DMS114 treated with DMSO at 0.1 percent for 48 hours (cell line): ENCODE results near the gene PPY.
"Not testable (repeated sequence)": the region's sequence is repeated elsewhere in the genome, so short reads cannot be mapped to it uniquely, and the experiment has no call there.

Experiments
- DNase-seq: peaks from one replicate; lab custom pipeline; 2025; ENCODE audit not compliant: unreplicated experiment; lab: John Stamatoyannopoulos, UW

Gene PPY

DNA sequence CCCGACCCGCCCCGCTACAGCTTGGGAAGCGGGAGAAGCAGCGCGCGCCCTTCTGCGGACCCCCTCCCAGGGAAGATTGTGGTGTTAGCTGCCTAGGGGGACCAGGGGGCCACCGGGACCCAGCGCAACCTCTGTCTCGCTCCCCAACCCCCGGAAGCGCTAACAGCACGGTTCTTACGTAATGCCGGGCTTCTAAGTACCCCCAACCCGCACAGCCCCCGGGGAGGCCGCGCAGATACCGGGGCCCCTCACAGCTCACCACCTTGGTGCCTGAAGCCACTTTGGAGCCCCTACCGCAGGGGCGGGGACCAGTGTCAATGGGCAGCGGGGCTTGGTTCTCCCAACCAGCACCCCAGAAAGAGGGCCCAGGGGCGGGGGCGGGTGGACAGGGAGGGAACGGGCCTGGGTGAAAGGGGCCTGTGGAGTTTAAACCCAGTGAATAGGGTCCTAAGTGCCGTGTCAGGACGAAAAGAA, 35.3 kb downstream of the PPY start:
- DNase-seq: no peak

GRCh38 chr17:43905985-43906852, 36.1 kb downstream of the PPY start:
- peak; percentile 21 for DNase-seq

DNA sequence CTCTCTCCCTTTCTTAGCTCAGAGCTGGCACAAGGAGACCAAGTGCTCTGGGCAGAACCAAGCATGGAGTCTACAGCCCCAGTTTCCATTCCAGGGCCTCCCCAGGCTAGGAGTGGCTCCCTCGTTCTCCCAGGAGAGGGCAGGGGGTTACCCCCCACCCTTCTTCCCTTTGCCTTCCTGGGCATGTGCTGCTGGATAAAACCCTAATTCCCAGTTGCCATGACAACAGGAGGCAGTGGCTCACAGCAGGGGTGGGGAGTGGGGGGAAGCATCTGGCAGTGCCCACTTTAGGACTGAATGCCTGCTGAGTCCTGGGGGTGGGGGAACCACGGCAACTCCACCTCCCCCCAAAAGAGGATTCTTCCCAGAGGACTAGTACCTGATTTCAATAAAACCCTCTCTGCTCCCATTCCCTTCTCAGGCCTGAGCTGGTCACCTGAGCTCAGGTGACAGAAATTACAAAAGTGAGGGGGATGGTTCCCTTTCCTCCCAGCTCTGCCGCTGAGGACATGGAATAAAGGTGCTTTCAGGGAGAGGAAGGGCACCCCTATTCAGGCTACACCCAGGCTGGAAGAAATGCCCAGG, 36.8 kb downstream of the PPY start:
- no peak for DNase-seq

DNA sequence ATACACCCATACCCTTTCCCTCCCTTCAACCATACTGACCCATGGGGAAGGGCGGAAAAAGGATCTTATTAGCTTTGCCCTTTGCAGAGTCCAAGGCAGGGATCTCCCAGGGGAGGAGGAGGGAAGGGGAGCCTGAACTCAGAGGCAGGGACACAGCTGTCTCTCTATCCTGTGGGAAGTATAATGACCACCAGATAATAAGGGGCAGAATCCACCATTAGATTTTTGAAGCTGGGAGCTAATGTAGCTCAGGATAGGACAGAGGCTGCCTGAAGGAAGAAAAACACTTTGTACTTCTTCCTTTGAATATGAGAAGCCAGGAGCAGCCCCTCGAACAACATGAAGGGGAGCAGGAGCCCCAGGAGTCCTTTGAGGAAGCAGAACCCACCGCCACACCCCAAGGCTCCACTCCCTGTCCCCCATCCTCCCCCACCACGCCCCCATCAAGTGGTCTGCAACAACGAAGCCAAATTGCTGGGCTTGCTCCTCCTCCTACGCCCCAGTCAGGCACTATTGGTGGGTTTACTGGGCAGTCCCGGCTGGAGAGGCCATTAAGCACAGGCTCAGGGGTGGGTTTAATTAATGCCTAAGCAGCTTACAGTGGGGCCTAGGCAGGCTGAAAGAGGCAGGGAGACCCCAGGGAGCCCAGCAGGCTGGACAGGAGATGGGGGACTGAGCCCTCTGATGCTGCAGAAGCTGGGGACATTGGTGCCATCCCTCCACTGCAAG, 40.3 kb downstream of the PPY start:
- no peak for DNase-seq

DNA sequence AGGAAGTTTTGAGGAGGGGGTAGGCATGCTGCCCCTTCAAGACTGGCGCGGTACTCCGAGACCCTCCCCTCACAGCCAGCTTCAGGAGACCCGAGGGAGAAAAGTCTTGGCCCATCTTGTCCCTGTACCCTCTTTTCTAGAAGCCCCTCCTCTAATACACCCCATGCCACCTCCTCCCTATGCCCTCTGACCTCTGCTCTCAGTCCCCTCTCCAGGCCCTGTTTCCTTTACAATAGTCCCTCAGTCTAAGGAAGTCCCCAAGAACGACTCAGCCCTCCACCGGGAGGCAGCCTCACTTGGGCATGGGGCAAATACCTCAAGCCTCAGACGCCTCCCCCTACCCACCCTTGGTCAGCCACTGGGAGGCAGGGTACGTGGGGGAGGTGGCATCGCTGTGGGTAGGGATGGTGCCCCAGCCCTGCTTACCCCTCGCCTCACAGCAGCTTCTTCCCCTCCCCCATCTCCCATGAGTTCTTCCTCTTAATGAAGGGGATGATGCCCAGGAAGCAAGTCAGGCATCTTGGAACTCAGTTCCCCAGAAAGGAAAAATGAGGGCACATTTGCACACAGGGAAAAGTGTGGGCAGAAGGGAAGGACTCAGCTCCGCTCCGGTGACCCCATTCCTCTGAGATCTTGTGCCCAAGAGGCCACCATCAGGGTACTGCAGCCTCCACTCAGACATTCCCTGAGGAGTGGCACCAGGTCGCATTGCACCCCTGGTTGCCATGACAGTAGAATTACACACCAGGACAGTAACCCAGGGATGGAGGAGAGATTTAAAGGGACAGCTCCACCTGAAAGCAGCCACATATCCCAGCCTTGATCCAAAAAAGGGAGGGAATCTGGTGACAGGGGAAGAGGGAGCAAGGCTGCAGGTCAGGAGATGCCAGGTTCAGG, 41.2 kb downstream of the PPY start:
- DNase-seq: no peak

DNA sequence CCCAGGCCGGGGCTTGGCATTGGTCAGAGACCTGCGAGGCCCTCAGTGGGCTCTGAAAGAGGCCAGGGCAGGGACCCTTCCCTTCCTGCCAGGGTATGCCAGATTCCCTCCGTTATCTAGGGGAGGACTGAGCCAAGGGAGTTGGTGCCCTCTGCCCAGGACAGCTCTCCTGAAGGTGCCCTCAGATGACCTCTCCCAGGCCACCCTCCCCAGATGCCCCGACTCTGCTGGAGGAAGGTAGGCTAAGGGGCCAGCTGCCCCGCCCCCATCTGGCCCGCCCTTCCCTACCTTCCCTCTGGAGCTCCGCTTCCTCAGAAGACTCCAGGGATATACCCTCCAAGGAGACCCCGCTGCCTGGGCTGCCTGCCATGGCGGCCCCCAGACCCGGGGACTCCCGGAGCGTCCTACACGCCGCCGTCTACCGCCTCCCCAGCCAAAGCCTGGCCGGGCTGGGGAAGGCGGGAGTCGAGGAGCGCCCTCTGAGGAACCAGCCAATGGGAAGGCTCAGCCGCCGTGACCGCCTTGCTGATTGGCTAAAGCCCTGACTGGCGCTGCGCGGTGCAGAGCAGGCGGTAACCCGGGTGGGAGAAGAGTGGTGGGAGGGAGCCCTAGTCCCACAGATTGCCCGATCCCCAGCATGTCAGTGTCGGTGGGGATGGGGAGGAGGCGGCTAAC, 42.0 kb downstream of the PPY start:
- DNase-seq: peak; percentile 74

DNA sequence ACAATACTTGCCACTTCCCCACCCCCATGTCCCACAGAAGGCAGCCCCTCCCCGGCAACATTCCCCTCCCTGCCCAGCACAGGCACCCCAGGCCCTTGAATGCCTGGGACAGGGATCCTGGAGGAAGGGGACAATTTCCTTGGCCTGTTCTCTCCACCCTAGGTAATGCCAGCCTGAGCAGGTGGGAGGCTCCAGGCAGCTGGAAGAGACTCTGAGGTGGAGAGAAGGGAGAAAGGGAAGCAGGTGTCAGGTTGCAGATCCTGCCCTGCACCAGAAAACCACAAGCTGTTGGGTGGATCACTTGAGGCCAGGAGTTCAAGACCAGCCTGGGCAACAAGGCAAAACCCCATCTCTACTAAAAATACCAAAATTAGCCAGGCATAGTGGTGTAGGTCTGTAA, 43.8 kb downstream of the PPY start:
- DNase-seq: no peak

DNA sequence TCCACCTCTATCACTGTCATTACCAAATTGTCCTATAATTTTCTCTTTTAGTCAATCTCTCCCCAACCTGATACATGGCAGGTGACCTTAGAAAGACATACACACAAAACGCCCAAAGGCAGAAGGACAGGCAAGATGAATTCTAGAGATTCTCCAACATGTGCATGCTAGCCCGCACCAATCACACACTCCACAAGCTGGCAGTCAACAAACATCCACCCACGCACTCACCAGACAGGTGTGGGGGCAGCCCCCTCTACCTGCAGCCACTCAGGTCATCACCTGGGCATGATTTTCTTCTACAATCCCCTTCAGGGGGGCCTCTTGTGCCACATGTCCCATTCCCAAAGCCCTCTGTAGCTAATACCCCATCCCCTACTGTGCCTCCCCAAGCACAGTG, 44.4 kb downstream of the PPY start:
- DNase-seq: no peak

GRCh38 chr17:43894494-43894893, 47.8 kb downstream of the PPY start:
- not testable (repeated sequence) for DNase-seq

DNA sequence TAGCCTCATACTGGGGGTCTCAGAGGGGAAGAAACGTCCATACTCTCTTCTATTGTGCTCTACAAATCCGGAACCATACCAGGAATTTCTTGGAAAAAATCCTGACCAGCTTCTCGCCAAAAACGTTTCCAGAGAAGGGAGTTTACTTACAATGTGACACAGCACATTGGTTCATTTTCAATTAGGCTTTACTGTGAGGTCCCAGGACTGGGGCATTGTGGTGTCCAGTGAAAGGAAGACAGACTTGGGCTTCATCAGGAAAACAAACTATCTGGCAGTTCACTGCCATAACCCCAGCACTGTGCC, 49.7 kb downstream of the PPY start:
- DNase-seq: no peak

DNA sequence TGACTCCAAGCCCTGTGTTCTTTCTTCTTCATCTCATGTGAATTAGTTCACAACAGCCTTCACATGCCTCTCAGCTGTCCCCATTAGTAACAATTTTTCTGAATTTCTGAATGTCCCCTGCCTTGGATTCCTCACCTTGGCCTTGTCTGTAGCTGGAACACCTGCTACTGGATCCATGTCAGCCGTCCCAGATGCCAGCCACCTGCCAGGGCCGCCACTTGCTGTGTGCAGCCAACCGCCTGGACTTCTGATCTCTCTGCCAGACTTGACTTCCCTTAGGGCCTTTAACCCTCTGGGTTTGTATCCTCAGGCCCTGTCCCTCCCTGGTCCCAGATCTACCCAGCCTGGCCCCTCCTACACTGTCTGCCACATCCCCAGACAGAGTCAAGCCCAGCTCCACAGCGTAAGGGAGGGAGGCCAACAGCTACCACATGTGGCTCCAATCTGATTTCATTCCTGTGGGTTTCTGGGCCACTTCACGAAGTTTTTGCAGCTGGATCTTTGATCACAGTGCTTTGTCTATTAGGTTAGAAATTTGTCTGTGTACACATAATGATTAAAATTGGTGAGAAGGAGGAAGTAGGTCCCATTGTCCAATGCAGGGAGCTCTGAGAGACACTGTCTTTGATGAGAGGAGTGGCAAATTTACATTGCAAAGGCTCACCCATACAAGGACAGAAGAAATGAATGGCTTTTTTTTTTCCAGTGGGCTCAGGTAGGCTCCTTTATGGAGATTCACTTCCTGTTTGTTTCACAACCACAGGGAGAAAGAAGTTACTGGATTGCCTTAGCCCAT, 50.2 kb downstream of the PPY start:
- no peak for DNase-seq
